ENCODE results near the gene RAB3B.

DNA sequence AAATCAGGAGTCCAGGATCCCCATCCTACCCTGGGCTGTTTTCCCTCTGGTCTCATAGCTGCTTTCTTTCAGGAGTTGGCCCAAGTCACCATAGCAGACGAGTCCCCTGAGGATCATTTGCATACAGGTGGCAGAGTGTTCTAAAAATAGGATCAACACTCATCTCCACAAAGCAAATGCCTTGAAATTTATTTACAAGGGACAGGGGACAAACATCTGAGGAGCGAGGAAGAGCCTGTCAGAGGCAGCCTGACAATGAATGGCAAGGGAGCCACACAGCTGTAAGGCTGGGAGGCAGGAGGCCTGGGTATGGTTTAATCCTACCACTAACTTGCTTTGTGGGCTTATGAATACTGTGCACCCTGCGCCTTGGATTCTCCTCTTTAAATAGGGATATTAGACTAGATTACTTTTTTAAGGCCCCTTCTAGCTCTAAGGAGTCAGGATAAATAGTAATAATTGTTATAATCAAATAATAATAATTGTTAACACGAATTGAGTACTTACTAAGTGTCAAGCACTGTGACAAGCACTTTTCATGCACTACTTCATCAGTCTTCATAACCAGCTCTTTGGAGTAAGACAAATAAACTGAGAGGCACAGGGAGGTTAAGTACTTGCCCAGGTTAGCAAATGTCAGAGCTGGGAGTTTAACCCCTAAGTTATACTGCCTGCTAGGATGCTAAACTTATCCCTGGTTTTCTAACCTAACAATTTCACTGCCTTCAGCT lies 34.5 kb downstream of the RAB3B start:
- TF ChIP-seq, protein P1, sequence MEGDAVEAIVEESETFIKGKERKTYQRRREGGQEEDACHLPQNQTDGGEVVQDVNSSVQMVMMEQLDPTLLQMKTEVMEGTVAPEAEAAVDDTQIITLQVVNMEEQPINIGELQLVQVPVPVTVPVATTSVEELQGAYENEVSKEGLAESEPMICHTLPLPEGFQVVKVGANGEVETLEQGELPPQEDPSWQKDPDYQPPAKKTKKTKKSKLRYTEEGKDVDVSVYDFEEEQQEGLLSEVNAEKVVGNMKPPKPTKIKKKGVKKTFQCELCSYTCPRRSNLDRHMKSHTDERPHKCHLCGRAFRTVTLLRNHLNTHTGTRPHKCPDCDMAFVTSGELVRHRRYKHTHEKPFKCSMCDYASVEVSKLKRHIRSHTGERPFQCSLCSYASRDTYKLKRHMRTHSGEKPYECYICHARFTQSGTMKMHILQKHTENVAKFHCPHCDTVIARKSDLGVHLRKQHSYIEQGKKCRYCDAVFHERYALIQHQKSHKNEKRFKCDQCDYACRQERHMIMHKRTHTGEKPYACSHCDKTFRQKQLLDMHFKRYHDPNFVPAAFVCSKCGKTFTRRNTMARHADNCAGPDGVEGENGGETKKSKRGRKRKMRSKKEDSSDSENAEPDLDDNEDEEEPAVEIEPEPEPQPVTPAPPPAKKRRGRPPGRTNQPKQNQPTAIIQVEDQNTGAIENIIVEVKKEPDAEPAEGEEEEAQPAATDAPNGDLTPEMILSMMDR (conservative IDR thresholded peaks at IDR 0.05 in 1 of 2, IDR thresholded peaks at IDR 0.05 in 1 of 2; ENCODE audit: low read depth in 1 of 2, low read length in 2 of 2), result no peak
- TF ChIP-seq EZH2 (IDR thresholded peaks at IDR 0.05; ENCODE audit: low read length, missing control alignments), result no peak
